IMR-90 (cell line): ENCODE results near the gene PTPRN2. TPM values are rescaled to one million over a fixed set of nuclear protein-coding genes. Genes with fewer than 3 reads are reported as not detected.

Source experiments
- ATAC-seq: fragments of 200-7000 bp; cut with Tn5 transposase; 2 replicates; pipeline ENCODE4 v1.9.1; 2020; ENCODE audit warnings: low read depth, mild to moderate bottlenecking, moderate library complexity
- BruUV-seq: library from RNA; stranded (reverse); fragments of 400-500 nt; replicated peaks from 2 replicates; lab custom pipeline; 2021; lab: Mats Ljungman, UMichigan
- CTCF ChIA-PET: fragments of 300-600 bp; formaldehyde crosslinking; extraction: SDS; loops from one replicate; lab custom pipeline; 2021; ENCODE audit warnings: antibody characterized with exemption; lab: Yijun Ruan, JAX
- POLR2A ChIA-PET: fragments of 300-600 bp; sonication (Branson Sonifier 250); formaldehyde crosslinking; loops from one replicate; lab custom pipeline; 2022; ENCODE audit warnings: antibody characterized with exemption; ENCODE audit not compliant: unreplicated experiment; lab: Charles Lee
- DNase-seq: peaks from one replicate; pipeline ENCODE4 v3.0.0; 2013
- H2AFZ ChIP-seq: replicated peaks from 2 replicates; pipeline ENCODE3; 2013; ENCODE audit warnings: low read length, mild to moderate bottlenecking; ENCODE audit not compliant: poor library complexity
- H2AK5ac ChIP-seq: 2 replicates; pipeline ENCODE4 v1.6.1; 2013; ENCODE audit warnings: low read depth, low read length, inconsistent platforms
- H2AK9ac ChIP-seq: replicated peaks from 2 replicates; pipeline ENCODE3; 2013; ENCODE audit warnings: mild to moderate bottlenecking, low read depth, low read length, moderate library complexity; ENCODE audit not compliant: poor library complexity
- H2BK120ac ChIP-seq: 2 replicates; pipeline ENCODE4 v1.6.1; 2013; ENCODE audit warnings: low read depth, low read length, inconsistent platforms
- H2BK15ac ChIP-seq: 3 replicates; pipeline ENCODE4 v1.6.1; 2013; ENCODE audit warnings: low read depth, low read length, inconsistent platforms
- H2BK20ac ChIP-seq: 2 replicates; pipeline ENCODE4 v1.6.1; 2013; ENCODE audit warnings: low read depth, mild to moderate bottlenecking, inconsistent platforms, low read length, moderate library complexity
- H2BK5ac ChIP-seq: 2 replicates; pipeline ENCODE4 v1.6.1; 2013; ENCODE audit warnings: mild to moderate bottlenecking, low read depth, low read length, inconsistent platforms; ENCODE audit not compliant: poor library complexity, severe bottlenecking
- H3K14ac ChIP-seq: replicated peaks from 2 replicates; pipeline ENCODE4 v1.6.1; 2013; ENCODE audit warnings: low read depth, low read length, inconsistent platforms
- H3K18ac ChIP-seq: 2 replicates; pipeline ENCODE4 v1.6.1; 2013; ENCODE audit warnings: low read depth, low read length, control low read depth
- H3K23ac ChIP-seq: 2 replicates; pipeline ENCODE4 v1.6.1; 2013; ENCODE audit warnings: low read depth, low read length, inconsistent platforms
- H3K27ac ChIP-seq: 2 replicates; pipeline ENCODE4 v1.5.1; 2013; ENCODE audit warnings: mild to moderate bottlenecking, control low read depth, low read length; ENCODE audit not compliant: insufficient read depth
- H3K27me3 ChIP-seq: 2 replicates; pipeline ENCODE4 v1.6.1; 2013; ENCODE audit warnings: low read length; ENCODE audit not compliant: control insufficient read depth, insufficient read depth
- H3K36me3 ChIP-seq: 2 replicates; pipeline ENCODE4 v1.6.1; 2013; ENCODE audit warnings: low read length, mixed read lengths; ENCODE audit not compliant: control insufficient read depth, insufficient read depth
- H3K4ac ChIP-seq: 2 replicates; pipeline ENCODE4 v1.6.1; 2013; ENCODE audit warnings: low read depth, low read length, inconsistent platforms
- H3K4me1 ChIP-seq: 2 replicates; pipeline ENCODE4 v1.6.1; 2013; ENCODE audit warnings: low read length, mixed read lengths; ENCODE audit not compliant: control insufficient read depth, insufficient read depth
- H3K4me2 ChIP-seq: 2 replicates; pipeline ENCODE4 v1.6.1; 2013; ENCODE audit warnings: low read depth, mild to moderate bottlenecking, control low read depth, low read length, moderate library complexity
- H3K4me3 ChIP-seq: 2 replicates; pipeline ENCODE4 v1.5.1; 2013; ENCODE audit warnings: low read depth, mild to moderate bottlenecking, control low read depth, low read length, moderate library complexity; ENCODE audit not compliant: insufficient read depth
- H3K56ac ChIP-seq: 2 replicates; pipeline ENCODE4 v1.6.1; 2013; ENCODE audit warnings: low read length, inconsistent platforms; ENCODE audit not compliant: insufficient read depth; ENCODE audit errors: extremely low read depth
- H3K79me1 ChIP-seq, 2 experiments: 2 replicates each; pipeline ENCODE4 v1.6.1; 2013; ENCODE audit warnings: low read length in 2 of 2, inconsistent platforms in 1 of 2, low read depth in 1 of 2
- H3K9ac ChIP-seq: 2 replicates; pipeline ENCODE4 v1.6.1; 2013; ENCODE audit warnings: low read depth, low read length, control low read depth
- H3K9me1 ChIP-seq: 2 replicates; pipeline ENCODE4 v1.6.1; 2013; ENCODE audit warnings: low read length, inconsistent platforms; ENCODE audit not compliant: insufficient read depth
- H3K9me3 ChIP-seq: 2 replicates; pipeline ENCODE4 v1.6.1; 2013; ENCODE audit warnings: low read length; ENCODE audit not compliant: control insufficient read depth, insufficient read depth
- H4K20me1 ChIP-seq: 2 replicates; pipeline ENCODE4 v1.6.1; 2013; ENCODE audit warnings: low read length, inconsistent platforms; ENCODE audit not compliant: insufficient read depth
- H4K5ac ChIP-seq: 2 replicates; pipeline ENCODE4 v1.6.1; 2013; ENCODE audit warnings: mild to moderate bottlenecking, low read depth, low read length, control low read depth
- H4K8ac ChIP-seq, 2 experiments: 2 replicates each; pipeline ENCODE4 v1.6.1; 2013; ENCODE audit warnings: low read depth in 2 of 2, low read length in 2 of 2, control low read depth in 1 of 2, inconsistent platforms in 1 of 2
- H4K91ac ChIP-seq: 2 replicates; pipeline ENCODE4 v1.6.1; 2013; ENCODE audit warnings: low read depth, low read length, inconsistent platforms; ENCODE audit not compliant: insufficient read depth
- MXI1 ChIP-seq: IDR thresholded peaks from 2 replicates; pipeline ENCODE4 v1.6.1; 2012; ENCODE audit warnings: low read depth, mild to moderate bottlenecking, low read length, moderate library complexity, borderline replicate concordance
- POLR2A ChIP-seq: IDR thresholded peaks from 2 replicates; pipeline ENCODE4 v1.6.1; 2012; ENCODE audit warnings: mild to moderate bottlenecking, low read depth, low read length
- SMC3 ChIP-seq: fragments of 150-350 bp; IDR thresholded peaks from 2 replicates; pipeline ENCODE4 v1.6.1; 2016; ENCODE audit warnings: low read depth, mild to moderate bottlenecking, antibody characterized with exemption, low read length, moderate library complexity
- WGBS, 2 experiments: methylation state at CpG; one replicate each; pipeline versions ENCODE4 v1.1.5 to v1.1.7; 2013; ENCODE audit warnings: missing lambda C conversion rate in 2 of 2; ENCODE audit not compliant: insufficient read length in 1 of 2; ENCODE audit errors: extremely low coverage in 2 of 2; 5-methylcytosine and 5-hydroxymethylcytosine counted together
- dilution Hi-C: fragments of 300-500 bp; cut with HindIII; formaldehyde crosslinking; loops from one replicate; pipeline ENCODE4 v1.14.3; 2018; ENCODE audit warnings: low sequenced_read_pairs; ENCODE audit not compliant: unreplicated experiment
- in situ Hi-C: fragments of 300-500 bp; cut with MboI; formaldehyde crosslinking; loops from 3 replicates; pipeline ENCODE4 v1.14.3; 2019; ENCODE audit warnings: low sequenced_read_pairs, inconsistent platforms, mixed read lengths
- intact Hi-C: fragments of 100-400 bp; cut with micrococcal nuclease; formaldehyde crosslinking; loops from 2 replicates; pipeline ENCODE4 v1.10.0; 2022
- polyA plus RNA-seq, 3 experiments: library from polyadenylated mRNA; depleted of rRNA; stranded (reverse); fragments of >200 nt; gene quantifications; 2 replicates each; pipeline ENCODE4 v1.2.3, GENCODE V29; 2012; ENCODE audit warnings: low replicate concordance in 1 of 3
- total RNA-seq: library from RNA; depleted of rRNA; stranded (reverse); fragments of >200 nt; gene quantifications from 2 replicates; pipeline ENCODE4 v1.2.3, GENCODE V29; 2012

PTPRN2 gene
- total and polyA plus RNA-seq, 2 of the 4 experiments (the other 2 are of a cell fraction), result 0.03 TPM; not detected in 1

GRCh38 chr7:158633055-158633956 is 45.7 kb upstream of the PTPRN2 start:
- TF ChIP-seq POLR2A (no peak), MXI1 (no peak), SMC3 (no peak)
- ATAC-seq, result no peak
- Histone ChIP-seq H3K14ac (no peak overlapping the region), H3K27me3 (no peaks in the 10 kb centered on the region), H3K56ac (no peak overlapping the region), H2BK15ac (no peak overlapping the region), H3K4ac (no peak overlapping the region), H3K4me3 (no peak overlapping the region), H3K27ac (no peak overlapping the region), H2BK20ac (no peak overlapping the region), H3K9ac (no peak overlapping the region), H4K20me1 (no peaks in the 10 kb centered on the region), H3K4me2 (no peak overlapping the region), H3K79me1 (peaks cover 12 to 14% of the 10 kb centered on the region in 2 experiments; a peak in 3 of 4 replicates), H3K4me1 (no peaks in the 10 kb centered on the region), H3K23ac (no peak overlapping the region), H2BK5ac (no peak overlapping the region), H2AK5ac (no peak overlapping the region), H4K8ac (no peak overlapping the region; a peak in 1 of 4 replicates), H3K9me1 (peaks cover 6% of the 10 kb centered on the region; the same call in 1 of the 2 replicates), H3K36me3 (peaks cover 4% of the 10 kb centered on the region), H2AK9ac (no peak overlapping the region), H3K9me3 (no peaks in the 10 kb centered on the region), H2AFZ (no peak overlapping the region), H2BK120ac (no peak overlapping the region), H4K5ac (no peak overlapping the region), H3K18ac (no peak overlapping the region), H4K91ac (no peak overlapping the region)
- CTCF ChIA-PET, result interaction anchor here (1.3 kb wide), 1 partner anchor 14 kb away, joined by 3 read pairs; no protein-coding TSS in a partner anchor
- in situ Hi-C loops (no loop called here), intact Hi-C loops (no loop called here), dilution Hi-C loops (no loop called here)
- BruUV-seq, result no TSS peak
- POLR2A ChIA-PET, result interaction anchor here (0.6 kb wide), 1 partner anchor 11 kb away, joined by 3 read pairs; no protein-coding TSS in a partner anchor
- no peak for DNase-seq
- WGBS, 2 experiments, result no CpG with 5 or more reads among the region's 11 CpGs
